ENCODE measurements around the gene LYRM1.
"Not testable (repeated sequence)": the region's sequence is repeated elsewhere in the genome, so short reads cannot be mapped to it uniquely, and the experiment has no call there.

The LYRM1 gene

GRCh38 chr16:20931066-20931600 lies 30.6 kb downstream of the LYRM1 start:
- no peaks in the 10 kb centered on the region for H3K4me1 ChIP-seq (ENCODE audit: control insufficient read depth, insufficient read depth, low read length)
- no peak overlapping the region for H3K4me3 ChIP-seq (ENCODE audit: low read length)
- H3K9ac ChIP-seq (ENCODE audit: low read length) = no peak overlapping the region

GRCh38 chr16:20933589-20933988 lies 33.0 kb downstream of the LYRM1 start:
- no peak overlapping the region for H3K4me3 ChIP-seq (ENCODE audit: low read length)
- no peak overlapping the region for H3K9ac ChIP-seq (ENCODE audit: low read length)
- no peaks in the 10 kb centered on the region for H3K36me3 ChIP-seq (ENCODE audit: control insufficient read depth, insufficient read depth, low read length)
- no peaks in the 10 kb centered on the region for H3K9me3 ChIP-seq (ENCODE audit: control insufficient read depth, low read length)
- peaks cover 4% of the 10 kb centered on the region for H3K4me1 ChIP-seq (ENCODE audit: control insufficient read depth, insufficient read depth, low read length)
- H3K27me3 ChIP-seq (ENCODE audit: control insufficient read depth, insufficient read depth, low read length) = no peaks in the 10 kb centered on the region

More at GRCh38 chr16:20931066-20931600, 30.6 kb downstream of the LYRM1 start:
- no peaks in the 10 kb centered on the region for H3K9me3 ChIP-seq (ENCODE audit: control insufficient read depth, low read length)
- no peaks in the 10 kb centered on the region for H3K36me3 ChIP-seq (ENCODE audit: control insufficient read depth, insufficient read depth, low read length)
- H3K27me3 ChIP-seq (ENCODE audit: control insufficient read depth, insufficient read depth, low read length) = no peaks in the 10 kb centered on the region

- H3K4me3 ChIP-seq (ENCODE audit: low read length) = no peak overlapping the region
- no peaks in the 10 kb centered on the region for H3K27me3 ChIP-seq (ENCODE audit: control insufficient read depth, insufficient read depth, low read length)
- H3K9me3 ChIP-seq (ENCODE audit: control insufficient read depth, low read length) = no peaks in the 10 kb centered on the region
- H3K36me3 ChIP-seq (ENCODE audit: control insufficient read depth, insufficient read depth, low read length) = no peaks in the 10 kb centered on the region
- no peak overlapping the region for H3K9ac ChIP-seq (ENCODE audit: low read length)
- peaks cover 4% of the 10 kb centered on the region for H3K4me1 ChIP-seq (ENCODE audit: control insufficient read depth, insufficient read depth, low read length)
Observed at GRCh38 chr16:20937736-20938135, 37.2 kb downstream of the LYRM1 start.

- H3K27me3 ChIP-seq (ENCODE audit: control insufficient read depth, insufficient read depth, low read length) = no peaks in the 10 kb centered on the region
- no peaks in the 10 kb centered on the region for H3K9me3 ChIP-seq (ENCODE audit: control insufficient read depth, low read length)
- H3K36me3 ChIP-seq (ENCODE audit: control insufficient read depth, insufficient read depth, low read length) = no peaks in the 10 kb centered on the region
- H3K4me1 ChIP-seq (ENCODE audit: control insufficient read depth, insufficient read depth, low read length) = peaks cover 4% of the 10 kb centered on the region
- no peak overlapping the region for H3K4me3 ChIP-seq (ENCODE audit: low read length)
- H3K9ac ChIP-seq (ENCODE audit: low read length) = no peak overlapping the region
Observed at GRCh38 chr16:20938426-20938825, 37.9 kb downstream of the LYRM1 start.

GRCh38 chr16:20939611-20940010 lies 39.0 kb downstream of the LYRM1 start:
- H3K9me3 ChIP-seq (ENCODE audit: control insufficient read depth, low read length) = no peaks in the 10 kb centered on the region
- H3K27me3 ChIP-seq (ENCODE audit: control insufficient read depth, insufficient read depth, low read length) = no peaks in the 10 kb centered on the region
- H3K4me3 ChIP-seq (ENCODE audit: low read length) = no peak overlapping the region
- peaks cover 4% of the 10 kb centered on the region for H3K4me1 ChIP-seq (ENCODE audit: control insufficient read depth, insufficient read depth, low read length)
- no peaks in the 10 kb centered on the region for H3K36me3 ChIP-seq (ENCODE audit: control insufficient read depth, insufficient read depth, low read length)
- H3K9ac ChIP-seq (ENCODE audit: low read length) = no peak overlapping the region

GRCh38 chr16:20940871-20941635 lies 40.5 kb downstream of the LYRM1 start:
- Histone ChIP-seq H3K9me3 (ENCODE audit: control insufficient read depth, low read length) (no peaks in the 10 kb centered on the region), H3K36me3 (ENCODE audit: control insufficient read depth, insufficient read depth, low read length) (no peaks in the 10 kb centered on the region), H3K4me1 (ENCODE audit: control insufficient read depth, insufficient read depth, low read length) (peaks cover 4% of the 10 kb centered on the region), H3K9ac (ENCODE audit: low read length) (no peak overlapping the region), H3K27me3 (ENCODE audit: control insufficient read depth, insufficient read depth, low read length) (no peaks in the 10 kb centered on the region), H3K4me3 (ENCODE audit: low read length) (no peak overlapping the region)

GRCh38 chr16:20941636-20941926 lies 41.0 kb downstream of the LYRM1 start:
- Histone ChIP-seq H3K4me1 (ENCODE audit: control insufficient read depth, insufficient read depth, low read length) (peaks cover 4% of the 10 kb centered on the region), H3K27me3 (ENCODE audit: control insufficient read depth, insufficient read depth, low read length) (no peaks in the 10 kb centered on the region), H3K9me3 (ENCODE audit: control insufficient read depth, low read length) (no peaks in the 10 kb centered on the region), H3K4me3 (ENCODE audit: low read length) (no peak overlapping the region), H3K9ac (ENCODE audit: low read length) (no peak overlapping the region), H3K36me3 (ENCODE audit: control insufficient read depth, insufficient read depth, low read length) (no peaks in the 10 kb centered on the region)

- H3K9me3 ChIP-seq (ENCODE audit: control insufficient read depth, low read length) = no peaks in the 10 kb centered on the region
Observed at GRCh38 chr16:20942256-20942655, 41.7 kb downstream of the LYRM1 start.

GRCh38 chr16:20944861-20945574 lies 44.4 kb downstream of the LYRM1 start:
- Histone ChIP-seq H3K4me1 (ENCODE audit: control insufficient read depth, insufficient read depth, low read length) (no peaks in the 10 kb centered on the region), H3K4me3 (ENCODE audit: low read length) (no peak overlapping the region), H3K36me3 (ENCODE audit: control insufficient read depth, insufficient read depth, low read length) (no peaks in the 10 kb centered on the region), H3K9ac (ENCODE audit: low read length) (no peak overlapping the region), H3K9me3 (ENCODE audit: control insufficient read depth, low read length) (no peaks in the 10 kb centered on the region), H3K27me3 (ENCODE audit: control insufficient read depth, insufficient read depth, low read length) (no peaks in the 10 kb centered on the region)

More at GRCh38 chr16:20942256-20942655, 41.7 kb downstream of the LYRM1 start:
- peaks cover 4% of the 10 kb centered on the region for H3K4me1 ChIP-seq (ENCODE audit: control insufficient read depth, insufficient read depth, low read length)
- H3K4me3 ChIP-seq (ENCODE audit: low read length) = no peak overlapping the region
- H3K27me3 ChIP-seq (ENCODE audit: control insufficient read depth, insufficient read depth, low read length) = no peaks in the 10 kb centered on the region
- no peaks in the 10 kb centered on the region for H3K36me3 ChIP-seq (ENCODE audit: control insufficient read depth, insufficient read depth, low read length)
- no peak overlapping the region for H3K9ac ChIP-seq (ENCODE audit: low read length)

- H3K36me3 ChIP-seq (ENCODE audit: control insufficient read depth, insufficient read depth, low read length); H3K9ac ChIP-seq (ENCODE audit: low read length); H3K27me3 ChIP-seq (ENCODE audit: control insufficient read depth, insufficient read depth, low read length); H3K4me3 ChIP-seq (ENCODE audit: low read length); H3K4me1 ChIP-seq (ENCODE audit: control insufficient read depth, insufficient read depth, low read length); H3K9me3 ChIP-seq (ENCODE audit: control insufficient read depth, low read length): not testable (repeated sequence)
Observed at GRCh38 chr16:20945575-20945875, 45.0 kb downstream of the LYRM1 start.

- Histone ChIP-seq H3K27me3 (ENCODE audit: control insufficient read depth, insufficient read depth, low read length) (no peaks in the 10 kb centered on the region), H3K36me3 (ENCODE audit: control insufficient read depth, insufficient read depth, low read length) (no peaks in the 10 kb centered on the region), H3K9ac (ENCODE audit: low read length) (no peak overlapping the region), H3K9me3 (ENCODE audit: control insufficient read depth, low read length) (no peaks in the 10 kb centered on the region), H3K4me1 (ENCODE audit: control insufficient read depth, insufficient read depth, low read length) (no peaks in the 10 kb centered on the region), H3K4me3 (ENCODE audit: low read length) (no peak overlapping the region)
Observed at GRCh38 chr16:20946015-20946629, 45.6 kb downstream of the LYRM1 start.

- Histone ChIP-seq H3K4me1 (ENCODE audit: control insufficient read depth, insufficient read depth, low read length) (no peaks in the 10 kb centered on the region), H3K9me3 (ENCODE audit: control insufficient read depth, low read length) (no peaks in the 10 kb centered on the region), H3K36me3 (ENCODE audit: control insufficient read depth, insufficient read depth, low read length) (no peaks in the 10 kb centered on the region), H3K9ac (ENCODE audit: low read length) (no peak overlapping the region), H3K4me3 (ENCODE audit: low read length) (no peak overlapping the region), H3K27me3 (ENCODE audit: control insufficient read depth, insufficient read depth, low read length) (no peaks in the 10 kb centered on the region)
Observed at GRCh38 chr16:20948444-20948843, 47.9 kb downstream of the LYRM1 start.
